Right lung (tissue), 5 donors: Measurements from ENCODE around the gene SLC7A1. TPM values are rescaled to one million over a fixed set of nuclear protein-coding genes. Genes with fewer than 3 reads are reported as not detected.

ENCODE experiments used
- DNase-seq, 2 donors: peaks; one replicate each; pipeline ENCODE4 v3.0.0-alpha.2; 2013
- polyA plus RNA-seq, 5 donors: library from polyadenylated mRNA; unstranded; fragments of 120-200 nt; gene quantifications; one replicate each; pipeline versions ENCODE4 v1.2.1 to v1.2.3, GENCODE V29; 2013; ENCODE audit warnings: inconsistent platforms in 1 of 5, low replicate concordance in 1 of 5; ENCODE audit not compliant: insufficient read length in 5 of 5, insufficient read depth in 1 of 5

Gene SLC7A1
- polyA plus RNA-seq, 5 donors: 8.1 to 10.7 (median 9.8) TPM

GRCh38 chr13:29562786-29563438, 32.6 kb downstream of the SLC7A1 start:
- no peak for DNase-seq

GRCh38 chr13:29561918-29562317, 33.6 kb downstream of the SLC7A1 start:
- DNase-seq: no peak

DNA sequence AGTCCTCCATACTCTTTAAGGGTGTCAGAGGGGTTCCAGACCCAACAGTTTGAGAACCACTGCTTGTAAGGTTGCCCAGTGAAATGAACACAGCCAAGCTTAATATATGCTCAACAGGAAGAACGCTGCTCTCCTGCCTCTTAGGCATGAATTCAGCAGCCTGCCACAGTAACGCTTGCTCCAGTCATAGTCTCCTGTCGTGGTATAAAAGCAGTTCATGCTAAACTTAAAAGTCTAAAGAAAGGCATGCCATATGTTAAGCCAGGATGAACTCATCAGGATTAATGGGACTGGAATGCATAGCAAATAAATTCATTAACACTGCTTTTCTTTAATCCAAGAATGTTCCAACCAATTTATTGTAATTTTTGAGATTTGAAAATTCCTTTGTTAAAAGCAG, 38.7 kb downstream of the SLC7A1 start:
- DNase-seq: no peak

DNA sequence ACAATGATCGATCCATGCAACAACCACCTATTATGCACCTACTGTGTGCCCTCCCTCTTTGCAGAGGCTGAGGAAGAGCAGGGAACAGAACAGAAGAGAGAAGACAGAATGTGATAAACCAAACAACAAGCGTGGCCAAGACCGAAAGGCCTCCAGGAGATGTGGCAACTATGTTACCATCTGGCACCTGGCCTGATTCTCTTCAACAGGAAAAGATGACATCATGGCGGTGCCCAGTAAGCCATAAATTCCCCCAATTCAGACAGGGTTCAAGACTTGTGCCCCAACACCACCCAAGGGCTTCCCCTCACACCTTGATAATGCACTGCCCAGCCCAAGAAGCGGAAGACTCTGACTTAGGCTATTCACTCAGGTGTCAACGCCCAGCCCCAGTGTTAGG, 44.3 kb downstream of the SLC7A1 start:
- no peak for DNase-seq

DNA sequence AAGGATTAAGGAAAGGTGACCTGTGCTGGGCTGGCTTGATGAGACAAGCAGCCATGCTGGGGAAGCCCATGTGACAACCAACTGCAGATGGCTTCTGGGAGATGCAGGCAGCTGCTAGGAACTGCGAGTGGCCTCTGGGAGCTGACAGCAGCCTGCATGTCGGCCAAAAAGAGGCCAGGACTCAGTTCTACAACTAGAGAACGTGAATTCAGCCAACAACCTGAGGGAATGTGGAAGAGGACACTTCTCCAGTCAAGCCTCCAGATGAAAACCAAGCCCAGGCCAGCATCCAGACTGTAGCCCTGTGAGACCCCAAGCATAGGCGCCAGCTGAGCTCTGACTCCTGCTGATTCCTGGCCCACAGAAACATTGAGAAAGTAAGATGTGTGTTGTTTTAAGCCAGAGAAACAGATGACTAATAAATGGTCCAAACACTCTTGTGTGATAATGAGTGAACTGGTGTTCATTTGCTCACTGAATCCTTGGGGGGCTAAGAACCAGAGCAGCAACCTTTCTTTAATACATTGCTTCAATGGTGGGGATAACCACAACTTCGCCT, 45.0 kb downstream of the SLC7A1 start:
- no peak for DNase-seq

- DNase-seq: no peak
Observed at GRCh38 chr13:29548722-29549121, 46.8 kb downstream of the SLC7A1 start.

- peak in 1 of 2 donors; percentile 23 for DNase-seq
Observed at GRCh38 chr13:29547153-29547552, 48.3 kb downstream of the SLC7A1 start.

- DNase-seq: no peak
Observed at GRCh38 chr13:29546662-29547061, 48.8 kb downstream of the SLC7A1 start.

DNA sequence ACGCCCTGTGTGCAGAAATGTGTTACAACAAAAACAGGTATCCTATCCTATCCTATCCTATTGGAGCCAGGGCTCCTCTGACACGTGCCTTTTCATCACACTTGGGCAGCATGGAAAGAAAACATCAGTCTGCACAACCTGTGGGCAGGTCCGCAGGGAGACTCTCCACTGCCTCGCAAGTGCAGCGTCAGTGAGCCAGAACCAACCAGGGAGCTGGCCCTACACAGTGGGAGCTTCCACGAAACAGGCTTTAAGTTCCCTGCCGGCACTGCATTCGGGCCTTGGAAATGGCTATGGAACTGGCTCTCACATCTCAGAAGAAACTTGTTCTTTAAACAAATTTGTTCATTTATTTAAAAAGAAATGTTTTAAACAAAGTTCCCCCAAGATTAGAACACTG, 49.5 kb downstream of the SLC7A1 start:
- DNase-seq: no peak

GRCh38 chr13:29543230-29544215, 52.0 kb downstream of the SLC7A1 start:
- no peak for DNase-seq

GRCh38 chr13:29542381-29542780, 53.1 kb downstream of the SLC7A1 start:
- DNase-seq: no peak

DNA sequence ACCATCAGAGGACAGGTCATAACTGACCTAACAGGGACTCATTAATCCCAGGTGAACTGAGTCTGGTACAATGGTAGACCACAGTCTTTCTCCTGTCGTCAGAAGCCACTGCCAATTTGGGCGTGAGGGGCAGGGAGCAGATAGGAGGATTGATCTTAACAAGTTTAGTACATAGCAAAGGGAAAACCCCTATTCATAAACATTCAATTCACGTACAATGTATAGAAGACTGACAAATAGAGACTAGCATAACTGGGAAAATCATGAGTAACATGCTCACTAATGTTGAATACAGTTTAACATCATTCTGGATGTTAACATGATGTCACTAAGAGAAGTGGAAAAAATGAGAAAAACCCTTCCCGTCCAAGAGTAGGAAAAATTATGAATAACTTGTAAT, 54.1 kb downstream of the SLC7A1 start:
- no peak for DNase-seq

DNA sequence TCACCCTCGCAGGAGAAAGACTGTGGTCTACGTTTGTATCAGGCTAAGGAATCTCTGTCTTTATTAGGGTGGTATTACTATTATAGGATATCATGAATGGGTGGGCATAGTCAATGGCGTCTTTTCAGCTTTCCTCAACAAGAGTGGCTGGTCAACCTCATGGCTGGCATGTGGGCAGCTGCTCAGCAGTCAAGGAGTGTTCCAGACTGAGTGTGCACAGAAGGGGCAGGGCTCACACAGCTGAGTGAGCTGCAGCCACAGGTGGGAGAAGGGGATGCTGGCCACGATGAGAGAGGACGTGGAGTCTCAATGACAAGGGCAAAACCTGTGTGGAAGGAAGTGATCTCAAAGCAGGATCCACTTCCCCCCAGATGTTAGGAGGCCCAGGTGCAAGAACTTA, 54.7 kb downstream of the SLC7A1 start:
- DNase-seq: no peak

DNA sequence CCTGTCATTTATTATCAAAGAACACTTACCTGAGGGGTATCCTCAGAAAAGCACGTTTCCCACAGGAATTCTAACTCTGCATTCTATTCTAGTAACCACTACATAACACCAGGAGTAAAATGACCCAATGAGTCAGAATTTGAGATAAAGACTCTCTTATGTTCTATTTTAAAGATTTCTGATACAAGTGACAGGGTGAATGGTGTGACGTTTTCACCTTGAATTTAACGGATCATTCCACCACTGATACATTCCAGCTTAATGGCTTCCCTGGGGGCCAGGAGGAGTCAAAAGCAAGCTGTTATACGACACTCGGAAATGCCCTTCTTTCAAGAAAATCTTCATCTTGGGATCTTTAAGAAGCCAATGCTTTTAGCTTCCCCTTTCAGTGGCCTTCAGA, 55.2 kb downstream of the SLC7A1 start:
- DNase-seq: no peak

DNA sequence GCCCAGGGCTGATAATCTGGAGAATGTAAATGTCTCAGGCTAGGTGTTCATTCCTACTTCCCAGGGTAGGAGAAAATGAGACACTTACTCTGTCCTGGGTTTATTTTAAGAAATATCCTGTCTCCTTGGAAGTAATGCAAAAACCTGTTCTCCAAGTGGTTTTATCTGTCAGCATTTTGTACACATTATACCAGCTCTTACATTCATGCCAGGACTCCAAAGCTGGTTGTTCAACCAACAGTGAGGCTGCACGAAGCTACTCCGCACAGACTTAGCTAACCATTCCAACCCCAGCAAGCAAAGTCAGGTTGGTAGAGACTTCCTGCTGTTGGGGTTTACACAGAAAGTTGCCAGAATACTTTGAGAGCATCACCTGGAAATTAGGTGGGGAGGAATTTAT, 55.6 kb downstream of the SLC7A1 start:
- DNase-seq: no peak

DNA sequence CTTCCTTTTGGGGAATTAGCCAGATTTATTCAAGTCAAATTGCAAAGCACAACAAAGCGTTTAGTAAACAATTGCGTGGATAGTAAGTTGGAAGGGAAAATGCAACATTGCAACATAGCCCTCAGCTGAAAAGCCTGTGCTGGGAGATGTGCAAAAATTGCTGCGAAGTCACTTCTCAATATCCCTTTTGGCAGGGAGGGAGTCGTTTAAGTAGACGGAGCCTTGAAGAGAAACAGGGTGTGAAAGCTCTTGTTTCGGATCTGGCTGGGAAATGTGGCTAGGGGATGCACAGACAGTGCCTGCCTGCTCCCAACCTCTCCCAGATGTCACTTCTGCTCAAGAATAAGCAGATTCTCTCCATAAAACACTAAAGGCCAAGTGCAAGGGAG, 56.8 kb downstream of the SLC7A1 start:
- peak; percentile 31 to 47 for DNase-seq

GRCh38 chr13:29537736-29538651, 57.5 kb downstream of the SLC7A1 start:
- DNase-seq: no peak

GRCh38 chr13:29536853-29537252, 58.6 kb downstream of the SLC7A1 start:
- no peak for DNase-seq

DNA sequence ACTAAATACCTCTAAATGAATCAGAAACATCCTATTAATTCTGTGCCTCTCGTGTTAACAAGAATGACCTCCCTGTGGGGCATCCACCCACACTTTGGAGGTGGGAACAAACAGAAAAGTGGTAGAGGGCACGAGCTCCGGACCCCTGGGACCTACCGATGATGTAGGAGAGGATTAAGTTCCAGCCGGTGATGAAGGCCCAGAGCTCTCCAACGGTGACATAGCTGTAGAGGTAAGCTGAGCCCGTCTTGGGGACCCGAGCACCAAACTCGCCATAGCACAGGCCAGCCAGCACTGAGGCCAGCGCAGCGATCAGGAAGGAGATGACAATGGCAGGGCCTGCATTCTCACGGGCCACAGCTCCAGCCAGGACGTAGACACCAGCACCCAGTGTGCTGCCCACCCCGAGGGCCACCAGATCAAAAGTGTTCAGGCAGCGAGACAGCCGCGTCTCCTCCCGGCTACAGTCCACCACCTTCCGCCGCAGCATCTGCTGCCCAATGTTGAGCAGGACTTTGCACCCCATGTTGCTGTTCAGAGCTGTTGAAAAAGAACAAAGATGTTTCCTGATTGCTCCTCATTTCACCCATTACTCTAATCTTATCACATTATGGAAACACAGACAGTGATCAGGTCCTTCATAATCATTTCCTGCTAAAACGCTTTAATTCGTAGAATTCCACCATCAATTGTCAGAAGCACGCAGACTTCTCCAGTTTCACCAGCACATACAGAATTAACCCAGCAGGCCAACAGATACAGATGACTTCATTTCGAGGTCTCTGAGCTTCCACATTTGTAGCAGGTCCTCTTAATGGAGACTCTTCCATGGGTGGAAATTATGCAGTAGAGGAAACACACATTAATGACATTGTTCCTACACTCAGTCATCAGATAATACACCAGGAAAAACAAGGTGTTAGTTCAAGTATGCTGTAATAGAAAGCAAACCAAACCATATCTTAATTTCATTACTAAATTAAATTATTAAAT, 59.5 kb downstream of the SLC7A1 start:
- DNase-seq: no peak

GRCh38 chr13:29534083-29534482, 61.4 kb downstream of the SLC7A1 start:
- DNase-seq: no peak
